H1 (cell line): ENCODE results near the gene PRMT5. TPM values are rescaled to one million over a fixed set of nuclear protein-coding genes. Genes with fewer than 3 reads are reported as not detected.

ENCODE experiments used
- POLR2AphosphoS5 ChIP-seq: IDR thresholded peaks from 2 replicates; pipeline ENCODE4 v1.6.1; 2011; ENCODE audit warnings: low read depth, low read length
- SP2 ChIP-seq: IDR thresholded peaks from 2 replicates; pipeline ENCODE4 v1.6.1; 2012; ENCODE audit warnings: mild to moderate bottlenecking, low read length, inconsistent platforms
- polyA plus RNA-seq, 7 experiments: library from polyadenylated mRNA; depleted of rRNA in 3 of 7; stranded (reverse) in 5 of 7; unstranded in 2 of 7; fragments of >200 nt in 5 of 7; fragments of 200-250 nt in 2 of 7; gene quantifications; 1 replicate in 5 of 7; 2 replicates in 1 of 7; 4 replicates in 1 of 7; pipeline versions ENCODE4 v1.2.1 to v1.2.3, GENCODE V29; 2011 to 2013; ENCODE audit warnings: missing spikeins in 2 of 7, mixed read lengths in 2 of 7
- total RNA-seq: library from RNA; stranded (reverse); fragmentation: NEBNext Ultra II Directional; extraction: Animal tissue kit (Norgen Biotek cat#: 25700); gene quantifications from 2 replicates; pipeline ENCODE4 v1.2.1, GENCODE V29; 2021

Gene PRMT5
- total and polyA plus RNA-seq, 2 of the 8 experiments (the other 6 are each of a cell fraction or from before 2014, with no cell fraction given): 171 to 402 TPM

DNA sequence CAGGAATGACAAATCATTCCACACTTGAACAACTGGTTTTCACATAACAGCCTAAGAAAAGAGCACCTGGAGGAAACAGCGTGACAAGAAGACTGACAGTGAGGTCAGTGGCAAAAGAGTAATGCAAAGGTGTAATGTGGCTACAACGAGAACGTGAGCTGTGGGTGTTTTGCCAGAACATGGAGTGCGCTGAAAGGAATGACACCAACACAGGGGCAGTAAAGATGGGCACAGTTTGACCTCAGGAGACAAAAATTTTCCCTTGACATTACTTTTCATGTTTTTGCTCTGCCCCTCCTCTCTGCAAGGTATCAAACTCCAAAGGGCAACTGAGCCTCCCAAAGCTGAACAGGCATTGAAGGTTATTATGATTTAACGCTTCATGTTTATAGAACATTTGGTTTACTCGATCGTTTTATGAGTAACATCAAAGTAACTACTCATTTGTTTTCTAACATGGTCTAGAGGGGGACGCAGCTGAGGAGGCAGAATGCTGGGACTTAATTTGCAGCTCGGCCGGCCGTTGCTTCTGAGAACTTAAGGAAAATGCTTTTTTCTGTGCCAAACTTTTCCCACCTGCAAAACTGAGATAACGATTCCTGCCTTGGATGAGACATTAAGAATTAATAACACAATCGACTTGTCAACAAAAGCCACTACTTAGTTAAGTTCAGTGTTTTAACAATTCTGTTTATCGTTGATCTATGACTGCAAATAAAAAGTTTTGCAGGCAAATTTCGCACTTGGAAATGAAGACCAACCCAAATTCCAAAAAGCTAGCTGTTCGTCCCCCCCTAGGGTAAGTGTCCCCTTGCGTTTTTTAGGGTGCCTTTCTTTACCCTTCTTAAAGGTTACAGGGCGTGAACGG, 26.8 kb upstream of the PRMT5 start (continued):
- TF ChIP-seq POLR2AphosphoS5 (no peak), SP2 (no peak)
- TF ChIP-seq, all 59 proteins: peak for 0
